Ramos (cell line): Measurements from ENCODE around the gene ARHGAP10.

Experiments
- in situ Hi-C: fragments of 300-500 bp; cut with MboI; formaldehyde crosslinking; loops from one replicate; pipeline ENCODE4 v1.14.3; 2022; ENCODE audit warnings: low sequenced_read_pairs; ENCODE audit not compliant: unreplicated experiment

ARHGAP10 gene

GRCh38 chr4:148006001-148006400, 274.1 kb downstream of the ARHGAP10 start:
- in situ Hi-C loops = no loop called here

- in situ Hi-C loops = no loop called here
These were observed 275.4 kb downstream of the ARHGAP10 start for GRCh38 chr4:148007314-148007760.

GRCh38 chr4:148007792-148008191, 275.9 kb downstream of the ARHGAP10 start:
- in situ Hi-C loops = no loop called here

- in situ Hi-C loops = no loop called here
These were observed 283.2 kb downstream of the ARHGAP10 start for GRCh38 chr4:148015058-148015457.

GRCh38 chr4:148015468-148015867, 283.6 kb downstream of the ARHGAP10 start:
- in situ Hi-C loops = no loop called here

DNA sequence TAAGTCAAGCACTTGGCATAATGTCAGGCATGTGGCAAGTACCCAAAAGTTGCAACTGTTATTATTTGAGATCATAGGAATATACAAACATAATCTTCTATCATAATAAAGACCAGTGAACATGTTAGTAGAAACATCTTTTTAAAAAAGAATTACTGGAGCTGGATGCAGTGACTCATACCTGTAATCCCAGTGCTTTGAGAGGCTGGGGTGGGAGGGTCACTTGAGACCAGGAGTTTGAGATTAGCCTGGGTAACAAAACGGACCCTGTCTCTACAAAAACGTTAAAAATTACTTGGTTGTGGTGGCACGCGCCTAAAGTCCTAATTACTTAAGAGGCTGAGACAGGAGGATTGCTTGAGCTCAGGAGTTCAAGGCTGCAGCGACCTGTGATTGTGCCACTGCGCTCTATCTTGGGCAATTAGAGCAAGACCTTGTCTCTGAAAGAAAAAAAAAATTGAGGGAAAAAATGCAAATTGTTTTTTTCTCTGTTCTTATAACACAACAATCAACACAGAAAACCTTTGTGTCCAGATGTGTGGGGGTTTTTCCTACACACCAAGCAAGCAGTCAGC, 284.3 kb downstream of the ARHGAP10 start:
- in situ Hi-C loops = no loop called here

DNA sequence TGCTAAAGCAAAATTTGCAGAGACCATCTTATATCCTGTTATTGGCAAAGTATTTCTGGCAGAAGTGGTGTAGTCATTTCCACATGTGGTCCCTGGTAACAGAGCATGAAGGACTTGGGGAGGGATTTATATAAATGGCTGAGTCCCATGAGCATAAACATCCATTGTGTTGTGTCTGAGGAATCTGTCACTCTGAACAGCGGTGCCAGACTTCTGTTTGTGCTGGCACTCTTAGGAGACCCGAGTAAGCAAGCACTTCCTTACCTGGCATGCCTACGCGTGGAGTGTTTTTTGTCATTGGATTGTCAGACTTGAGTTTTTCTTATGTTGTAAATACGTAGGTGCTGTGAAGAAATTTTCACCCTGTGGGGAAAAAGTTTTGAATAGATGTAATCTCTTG, 285.9 kb downstream of the ARHGAP10 start:
- in situ Hi-C loops = no loop called here

- in situ Hi-C loops = no loop called here
These were observed 289.8 kb downstream of the ARHGAP10 start for GRCh38 chr4:148021686-148022085.

DNA sequence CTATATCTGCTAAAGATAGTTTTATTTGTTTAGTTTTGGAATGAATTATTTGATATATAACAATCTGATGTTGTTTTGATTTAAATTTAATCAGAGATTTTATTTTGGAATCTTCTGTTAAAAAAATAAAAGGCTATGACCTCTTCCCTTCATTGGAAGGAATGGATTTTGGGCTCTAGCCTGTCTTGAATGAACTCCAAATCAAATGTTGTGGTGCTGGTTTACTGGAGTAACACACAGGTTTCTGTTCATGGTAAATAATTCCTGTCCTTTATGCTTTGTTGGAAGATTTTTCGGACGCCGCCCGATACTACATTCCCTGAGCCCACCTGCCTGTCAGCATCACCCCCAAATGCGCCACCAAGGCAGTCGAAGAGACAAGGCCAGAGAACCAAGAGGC, 291.1 kb downstream of the ARHGAP10 start:
- in situ Hi-C loops = no loop called here

GRCh38 chr4:148023512-148024181, 291.8 kb downstream of the ARHGAP10 start:
- in situ Hi-C loops = no loop called here

GRCh38 chr4:148025981-148026380, 294.1 kb downstream of the ARHGAP10 start:
- in situ Hi-C loops = no loop called here

- in situ Hi-C loops = no loop called here
These were observed 295.3 kb downstream of the ARHGAP10 start for GRCh38 chr4:148027201-148027600.

DNA sequence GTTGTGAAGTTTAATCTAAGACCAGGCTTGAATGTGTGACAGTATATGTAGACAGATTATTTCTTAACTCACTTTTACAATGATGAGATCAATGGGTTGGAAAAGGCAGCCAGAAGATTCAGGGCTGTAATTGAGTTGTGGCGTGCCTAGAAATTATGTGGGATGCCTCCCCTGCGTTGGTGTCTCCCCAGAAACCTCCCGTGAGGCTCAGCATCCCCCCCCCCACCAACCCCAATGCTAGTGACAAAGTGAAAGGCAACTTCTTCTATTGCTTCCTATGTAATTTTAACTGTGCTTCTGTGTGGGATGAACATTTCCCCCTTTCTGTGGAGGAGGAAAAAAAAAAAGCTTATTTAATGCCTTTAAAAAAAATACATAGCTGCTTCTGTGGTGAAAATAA, 297.9 kb downstream of the ARHGAP10 start:
- in situ Hi-C loops = no loop called here

GRCh38 chr4:148030193-148030873, 298.4 kb downstream of the ARHGAP10 start:
- in situ Hi-C loops = no loop called here

DNA sequence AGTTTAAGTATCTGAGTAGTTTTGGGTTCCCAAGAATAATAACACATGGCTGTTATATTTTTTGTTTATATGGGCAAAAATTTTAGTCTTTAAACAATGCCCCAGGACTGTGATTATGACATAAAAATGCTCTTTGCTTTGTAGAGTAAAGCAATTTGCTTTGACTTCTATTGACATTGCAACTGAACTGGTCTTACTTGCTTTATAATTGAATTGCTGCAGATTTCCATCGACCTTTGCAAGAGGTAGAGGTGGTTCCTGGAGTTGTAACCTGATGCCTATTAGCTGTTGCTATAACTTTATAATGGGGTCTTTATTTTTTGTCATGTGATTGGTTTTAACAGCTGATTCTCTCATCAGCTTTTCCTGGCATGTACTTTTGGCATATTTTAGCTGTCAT, 302.9 kb downstream of the ARHGAP10 start:
- in situ Hi-C loops = no loop called here

DNA sequence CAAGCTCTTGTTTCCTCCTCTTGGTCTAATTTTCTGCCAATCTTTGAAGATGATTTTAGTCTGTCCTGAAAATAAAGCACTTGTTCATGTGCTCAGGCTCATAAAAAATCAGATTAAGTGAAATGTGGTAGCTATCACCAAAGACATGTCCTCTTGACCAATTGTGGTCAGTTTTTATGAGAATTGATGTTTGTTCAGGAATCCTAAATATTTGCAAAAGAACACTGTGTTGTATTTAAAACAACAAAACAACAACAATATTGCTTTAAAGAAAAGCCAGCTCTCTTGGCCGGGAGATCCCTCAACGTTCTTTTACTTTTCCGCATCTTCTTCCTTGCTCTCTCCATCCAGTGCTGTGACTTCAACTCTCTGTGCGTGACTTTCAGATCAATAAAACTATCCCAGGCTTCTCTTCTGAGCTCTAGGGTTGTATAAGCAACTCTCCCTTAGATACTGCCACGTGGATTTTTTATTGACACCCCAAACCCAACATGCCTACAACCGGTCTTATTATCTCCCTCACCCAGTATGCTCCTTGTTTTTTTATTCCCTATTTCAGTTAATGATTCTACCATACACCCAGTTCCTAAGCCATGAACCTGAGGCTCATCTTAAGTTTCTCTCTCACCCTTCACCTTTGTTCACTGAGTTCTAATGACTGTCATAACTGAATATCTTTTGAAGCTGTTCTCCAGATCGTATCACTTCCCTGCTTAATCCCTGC, 309.9 kb downstream of the ARHGAP10 start:
- in situ Hi-C loops = no loop called here

DNA sequence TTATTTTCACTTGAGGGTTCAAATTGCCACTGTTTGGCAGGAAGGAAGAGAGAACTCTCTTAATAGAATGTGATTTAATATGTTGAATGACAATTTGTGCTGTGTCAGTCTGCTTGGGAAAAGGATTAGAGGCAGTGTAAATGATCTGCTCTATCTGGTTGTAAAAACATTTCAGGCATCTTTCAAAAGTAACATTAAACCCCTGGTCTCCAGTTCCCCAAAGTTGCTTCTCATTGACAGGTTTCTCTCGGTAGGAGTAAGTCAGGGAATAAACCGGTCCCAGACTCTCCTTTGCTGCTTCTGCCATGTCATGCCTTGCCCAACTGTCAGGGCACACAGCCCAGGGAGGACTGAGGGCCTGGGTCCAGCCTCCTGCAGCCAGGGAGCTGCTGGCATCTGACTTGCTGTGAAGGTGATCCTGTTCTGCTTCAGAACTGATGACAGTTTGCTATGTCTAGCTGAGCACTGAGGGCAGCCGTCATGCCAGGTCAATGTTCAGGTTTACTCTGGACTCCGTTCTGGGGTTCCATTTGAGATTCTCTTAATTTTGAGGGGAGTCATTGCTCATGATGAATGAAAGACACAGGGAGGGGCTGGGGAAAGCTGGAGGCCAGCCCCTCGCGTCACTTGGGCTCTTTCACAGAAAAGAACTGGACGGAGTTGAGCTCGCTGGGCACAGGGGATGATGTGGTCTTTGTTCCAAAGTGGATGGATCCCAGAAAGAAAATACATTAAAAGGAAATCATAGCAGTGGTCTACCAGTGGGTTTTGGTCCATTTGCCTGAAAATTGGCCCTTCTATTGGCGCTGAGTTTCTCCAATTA, 312.4 kb downstream of the ARHGAP10 start:
- in situ Hi-C loops = no loop called here

DNA sequence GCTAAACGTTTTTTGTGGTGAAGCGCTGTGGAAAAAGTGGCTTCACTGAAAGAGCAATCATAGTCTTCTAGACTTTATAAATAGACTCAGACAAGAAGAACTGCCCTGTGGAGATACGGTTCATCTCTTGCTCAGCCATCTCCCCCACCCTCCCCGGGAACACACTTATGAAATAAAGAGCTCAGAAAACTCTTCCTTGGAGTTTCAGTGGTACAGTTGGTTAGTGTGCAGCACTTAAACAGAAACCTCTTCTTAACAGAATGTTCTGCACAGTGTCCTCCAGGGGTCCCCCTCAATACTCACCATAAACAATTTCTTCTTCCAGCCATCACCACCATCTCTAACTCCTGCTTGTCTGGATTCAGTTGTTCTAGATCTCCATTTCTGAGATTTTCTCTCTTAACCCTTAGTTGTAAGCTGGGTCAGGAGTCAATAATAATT, 313.0 kb downstream of the ARHGAP10 start:
- in situ Hi-C loops = no loop called here

DNA sequence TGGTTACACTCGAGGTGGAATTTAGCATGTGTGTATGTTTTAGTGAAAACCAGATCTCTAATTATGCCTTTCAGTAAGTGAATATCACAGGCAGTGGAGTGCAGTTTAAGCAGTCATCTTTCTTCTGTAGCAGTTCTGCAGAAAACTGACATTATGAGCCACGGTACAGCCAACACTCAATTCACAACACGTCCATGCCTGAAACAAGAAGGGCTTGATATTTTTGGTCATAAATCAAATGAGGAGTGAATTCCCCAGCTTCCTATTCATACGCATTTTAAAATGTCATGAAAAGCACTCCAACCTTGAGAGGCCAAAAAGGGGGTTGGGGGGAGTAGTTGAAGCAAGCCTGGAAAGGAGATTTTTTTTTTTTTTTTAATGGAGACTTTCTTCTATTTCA, 316.7 kb downstream of the ARHGAP10 start:
- in situ Hi-C loops = no loop called here

- in situ Hi-C loops = no loop called here
These were observed 319.5 kb downstream of the ARHGAP10 start for GRCh38 chr4:148051403-148051802.
